ENCODE results near the gene EIF4G3. TPM values are rescaled to one million over a fixed set of nuclear protein-coding genes. Genes with fewer than 3 reads are reported as not detected.
A peak's percentile ranks its signal among the peaks of the same experiment; 100 is the strongest.

The EIF4G3 gene
- polyA plus RNA-seq, 3 donors, result 5.1 to 34.2 (median 5.8) TPM

DNA sequence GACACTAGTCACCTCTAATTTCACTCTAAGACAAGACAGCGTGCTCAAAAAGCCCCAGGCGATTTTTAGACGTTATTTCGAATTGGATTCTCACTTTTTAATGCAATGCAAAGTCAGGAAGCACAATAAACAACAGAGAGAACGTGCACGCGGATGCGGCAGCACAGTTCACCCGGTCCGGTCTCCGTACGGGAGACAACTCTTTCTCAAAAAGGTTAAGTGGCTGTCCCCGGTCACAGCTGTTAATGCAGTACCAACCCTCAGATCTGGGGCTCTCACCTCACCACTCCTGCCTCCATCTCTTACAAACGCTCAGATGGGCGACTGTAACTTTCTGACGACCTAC, 390.8 kb downstream of the EIF4G3 start:
- Mint-ChIP-seq H3K36me3 (peaks cover 4% of the 10 kb centered on the region in 2 donors), H3K4me1 (peaks cover 34% of the 10 kb centered on the region), H3K4me3 (peak overlapping the region; percentile 97 to 99), H3K27me3 (ENCODE audit: low read depth in 3 of 3) (peaks cover 0 to 3% (median 0%) of the 10 kb centered on the region in 3 donors), H3K9me3 (no peaks in the 10 kb centered on the region), H3K27ac (peak overlapping the region; percentile 92 to 99 (median 95))
- no peaks in the 10 kb centered on the region for H3K36me3 ChIP-seq (replicated peaks in 1 of 2; ENCODE audit: control insufficient read depth in 1 of 2, insufficient read depth in 2 of 2, low read length in 2 of 2)
- peak overlapping the region; percentile 79 to 99 (median 90) for H3K4me3 ChIP-seq (replicated peaks in 1 of 3; ENCODE audit: low read depth in 2 of 3, low read length in 3 of 3)
- H4K20me1 ChIP-seq (ENCODE audit: insufficient read depth, low read length), result peaks cover 51% of the 10 kb centered on the region
- no peaks in the 10 kb centered on the region for H3K9me3 ChIP-seq (replicated peaks in 1 of 2; ENCODE audit: control insufficient read depth in 1 of 2, insufficient read depth in 1 of 2, low read length in 2 of 2)
- peak overlapping the region; percentile 97 for H2AFZ ChIP-seq (ENCODE audit: insufficient read depth, low read depth, low read length, poor library complexity, severe bottlenecking)
- no peak for DNase-seq
- H3K4me2 ChIP-seq (replicated peaks; ENCODE audit: extremely low read depth, low read length, poor library complexity, severe bottlenecking), result peak overlapping the region; percentile 83
- TF ChIP-seq, protein P1, sequence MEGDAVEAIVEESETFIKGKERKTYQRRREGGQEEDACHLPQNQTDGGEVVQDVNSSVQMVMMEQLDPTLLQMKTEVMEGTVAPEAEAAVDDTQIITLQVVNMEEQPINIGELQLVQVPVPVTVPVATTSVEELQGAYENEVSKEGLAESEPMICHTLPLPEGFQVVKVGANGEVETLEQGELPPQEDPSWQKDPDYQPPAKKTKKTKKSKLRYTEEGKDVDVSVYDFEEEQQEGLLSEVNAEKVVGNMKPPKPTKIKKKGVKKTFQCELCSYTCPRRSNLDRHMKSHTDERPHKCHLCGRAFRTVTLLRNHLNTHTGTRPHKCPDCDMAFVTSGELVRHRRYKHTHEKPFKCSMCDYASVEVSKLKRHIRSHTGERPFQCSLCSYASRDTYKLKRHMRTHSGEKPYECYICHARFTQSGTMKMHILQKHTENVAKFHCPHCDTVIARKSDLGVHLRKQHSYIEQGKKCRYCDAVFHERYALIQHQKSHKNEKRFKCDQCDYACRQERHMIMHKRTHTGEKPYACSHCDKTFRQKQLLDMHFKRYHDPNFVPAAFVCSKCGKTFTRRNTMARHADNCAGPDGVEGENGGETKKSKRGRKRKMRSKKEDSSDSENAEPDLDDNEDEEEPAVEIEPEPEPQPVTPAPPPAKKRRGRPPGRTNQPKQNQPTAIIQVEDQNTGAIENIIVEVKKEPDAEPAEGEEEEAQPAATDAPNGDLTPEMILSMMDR (IDR thresholded peaks at IDR 0.05), result no peak
- H3K9ac ChIP-seq (ENCODE audit: insufficient read depth, low read length, poor library complexity, severe bottlenecking), result peak overlapping the region; percentile 91
- peaks cover 23 to 29% of the 10 kb centered on the region in 2 donors for H3K4me1 ChIP-seq (ENCODE audit: control insufficient read depth in 1 of 2, insufficient read depth in 2 of 2, low read length in 2 of 2)
- intact Hi-C loops (cut with micrococcal nuclease), result loop anchor here in 1 of 2 donors (5.0 kb wide), 1 partner anchor 54 kb away; the partner anchor contains the start of gene SH2D5
- peaks cover 58% of the 10 kb centered on the region for H3K79me2 ChIP-seq (ENCODE audit: insufficient read depth, low read length)
- no peaks in the 10 kb centered on the region for H3K27me3 ChIP-seq (ENCODE audit: control insufficient read depth in 2 of 2, insufficient read depth in 2 of 2, low read length in 2 of 2)
- under 1% methylated on average over 16 of the region's 16 CpGs for WGBS (ENCODE audit: insufficient coverage)
- peak overlapping the region; percentile 80 to 94 for H3K27ac ChIP-seq (ENCODE audit: low read depth in 1 of 2, low read length in 2 of 2)

- H3K4me1 ChIP-seq (ENCODE audit: control insufficient read depth in 1 of 2, insufficient read depth in 2 of 2, low read length in 2 of 2), result no peaks in the 10 kb centered on the region
- H3K27ac ChIP-seq (ENCODE audit: low read depth in 1 of 2, low read length in 2 of 2), result no peak overlapping the region
- no peak overlapping the region for H3K9ac ChIP-seq (ENCODE audit: insufficient read depth, low read length, poor library complexity, severe bottlenecking)
- Mint-ChIP-seq H3K4me3 (no peak overlapping the region), H3K36me3 (peaks cover 71 to 84% of the 10 kb centered on the region in 2 donors), H3K9me3 (no peaks in the 10 kb centered on the region), H3K4me1 (no peaks in the 10 kb centered on the region), H3K27ac (no peak overlapping the region), H3K27me3 (ENCODE audit: low read depth in 3 of 3) (no peaks in the 10 kb centered on the region)
- H3K36me3 ChIP-seq (replicated peaks in 1 of 2; ENCODE audit: control insufficient read depth in 1 of 2, insufficient read depth in 2 of 2, low read length in 2 of 2), result peaks cover 84 to 95% of the 10 kb centered on the region in 2 donors
- no peak overlapping the region for H3K4me3 ChIP-seq (replicated peaks in 1 of 3; ENCODE audit: low read depth in 2 of 3, low read length in 3 of 3)
- H3K79me2 ChIP-seq (ENCODE audit: insufficient read depth, low read length), result peaks cover 50% of the 10 kb centered on the region
- no CpG with 5 or more reads among the region's 4 CpGs for WGBS (ENCODE audit: insufficient coverage)
- no peaks in the 10 kb centered on the region for H3K27me3 ChIP-seq (ENCODE audit: control insufficient read depth in 2 of 2, insufficient read depth in 2 of 2, low read length in 2 of 2)
- DNase-seq, result no peak
- no peak overlapping the region for H2AFZ ChIP-seq (ENCODE audit: insufficient read depth, low read depth, low read length, poor library complexity, severe bottlenecking)
- no peaks in the 10 kb centered on the region for H3K9me3 ChIP-seq (replicated peaks in 1 of 2; ENCODE audit: control insufficient read depth in 1 of 2, insufficient read depth in 1 of 2, low read length in 2 of 2)
- TF ChIP-seq, protein P1 (IDR thresholded peaks at IDR 0.05), result no peak
- no peak overlapping the region for H3K4me2 ChIP-seq (replicated peaks; ENCODE audit: extremely low read depth, low read length, poor library complexity, severe bottlenecking)
- intact Hi-C loops (cut with micrococcal nuclease), result no loop called here
- H4K20me1 ChIP-seq (ENCODE audit: insufficient read depth, low read length), result peaks cover 37% of the 10 kb centered on the region
Measured at GRCh38 chr1:20775700-20776099, 401.0 kb downstream of the EIF4G3 start.
